ENCODE results near the gene FRYL. TPM values are rescaled to one million over a fixed set of nuclear protein-coding genes. Genes with fewer than 3 reads are reported as not detected.

The FRYL gene
- 19.6 and 28.4 TPM in 2 replicates for total RNA-seq (2016; rRNA removed; fragmentation: Illumina TruSeq; extraction: Trizol)
- 4.5 and 6.9 TPM in 2 replicates for total RNA-seq (2016; cell fraction: cytosol; rRNA removed; fragmentation: Illumina TruSeq; extraction: Trizol; ENCODE audit: low read depth)
- 20.0 and 28.7 TPM in 2 replicates for total RNA-seq (2016; cell fraction: insoluble cytoplasmic fraction; rRNA removed; fragmentation: Illumina TruSeq; extraction: Trizol)
- 5.6 and 7.2 TPM in 2 replicates for total RNA-seq (2016; cell fraction: membrane; rRNA removed; fragmentation: Illumina TruSeq; extraction: Trizol)
- total RNA-seq (2016; cell fraction: nucleus; rRNA removed; fragmentation: Illumina TruSeq; extraction: Trizol), result 57.5 and 66.0 TPM in 2 replicates
- 7.8 and 9.7 TPM in 2 replicates for polyA plus RNA-seq (2011; rRNA removed)
- polyA plus RNA-seq (2011; cell fraction: cytosol; rRNA removed), result 2.5 and 4.4 TPM in 2 replicates
- 12.2 and 12.3 TPM in 2 replicates for polyA plus RNA-seq (2011; cell fraction: nucleus; rRNA removed)
- 7.0 and 7.6 TPM in 2 replicates for polyA plus RNA-seq (2012)
- polyA plus RNA-seq (2016; cell fraction: cytosol; fragmentation: Illumina TruSeq; extraction: Trizol; ENCODE audit: low read depth), result 0.57 and 0.58 TPM in 2 replicates
- 9.9 and 12.5 TPM in 2 replicates for polyA plus RNA-seq (2016; cell fraction: insoluble cytoplasmic fraction; fragmentation: Illumina TruSeq; extraction: Trizol; ENCODE audit: low read depth)
- 1.2 and 1.7 TPM in 2 replicates for polyA plus RNA-seq (2016; cell fraction: membrane; fragmentation: Illumina TruSeq; extraction: Trizol; ENCODE audit: low read depth)
- 21.6 and 24.9 TPM in 2 replicates for polyA plus RNA-seq (2016; cell fraction: nucleus; fragmentation: Illumina TruSeq; extraction: Trizol; ENCODE audit: insufficient read depth, low read depth)
- 27.4 and 29.3 TPM in 2 replicates for polyA minus RNA-seq (2011; rRNA and poly(A)+ RNA removed; ENCODE audit: low replicate concordance)
- 12.0 and 18.5 TPM in 2 replicates for polyA minus RNA-seq (2011; cell fraction: cytosol; rRNA and poly(A)+ RNA removed)
- 177 and 185 TPM in 2 replicates for polyA minus RNA-seq (2011; cell fraction: nucleus; rRNA and poly(A)+ RNA removed)
- percentile 70 among the genes with signal in this experiment for Bru-seq, nascent RNA
- percentile 70 among the genes with signal in this experiment for BruChase-seq, experiment 1, labeled RNA remaining after a 6-hour chase
- percentile 69 among the genes with signal in this experiment for BruChase-seq, experiment 2, labeled RNA remaining after a 2-hour chase
- long read RNA-seq, experiment 1, partial matches to known transcripts, result 2 of 3 reads
- long read RNA-seq, experiment 1, other reads (novel, unspliced or antisense), result 1 of 3 reads
- long read RNA-seq, experiment 2, partial matches to known transcripts, result 4 of 13 reads
- long read RNA-seq, experiment 2, other reads (novel, unspliced or antisense), result 9 of 13 reads

GRCh38 chr4:48779998-48780864, at the start of gene FRYL:
Gene FRYL, minus strand, starts transcription at chr4:48780279. Its CDS starts 145,869 bp downstream, at chr4:48634410.
- H3K79me2 ChIP-seq (ENCODE audit: insufficient read depth, low read length), result peaks cover 40% of the 10 kb centered on the region
- under 1% methylated on average over 36 of the region's 51 CpGs for WGBS (ENCODE audit: low lambda C conversion rate)
- peak within 1 kb of the TSS; percentile 79 for H2AFZ ChIP-seq (ENCODE audit: low read length)
- H3K9ac ChIP-seq (ENCODE audit: insufficient read depth, low read depth, low read length), result peak within 1 kb of the TSS; percentile 93
- no TSS peak for BruUV-seq (replicated peaks)
- H3K9me3 ChIP-seq (ENCODE audit: low read length), result no peaks in the 10 kb centered on the region
- no peaks in the 10 kb centered on the region; a peak in 1 of 5 replicates for H3K27me3 ChIP-seq (ENCODE audit: control insufficient read depth in 1 of 2, insufficient read depth in 2 of 2, low read length in 2 of 2)
- FAIRE-seq (peak; percentile 95), DNase-seq (ENCODE audit: low spot score) (peak; percentile 99), ATAC-seq (peak; percentile 92)
- H4K20me1 ChIP-seq (ENCODE audit: insufficient read depth, low read length), result peaks cover 8% of the 10 kb centered on the region
- peak within 1 kb of the TSS; percentile 87 for H3K4me2 ChIP-seq (ENCODE audit: low read depth, low read length)
- peak within 1 kb of the TSS; percentile 85 to 99 (median 98) for H3K4me3 ChIP-seq (replicated peaks in 1 of 3; ENCODE audit: insufficient read depth in 1 of 3, low read depth in 2 of 3, low read length in 3 of 3)
- no peaks in the 10 kb centered on the region for H3K36me3 ChIP-seq (replicated peaks in 1 of 2; ENCODE audit: control insufficient read depth in 1 of 2, insufficient read depth in 2 of 2, low read length in 2 of 2)
- H3K4me1 ChIP-seq (ENCODE audit: insufficient read depth, low read length), result peaks cover 47% of the 10 kb centered on the region
- POLR2A ChIA-PET, result interaction anchor here (0.7 to 1.9 kb wide), 7 partner anchors 11 to 176 kb away, joined by 3 to 8 read pairs (median 4); partner anchors contain the start of gene OCIAD1
- H3K27ac ChIP-seq (ENCODE audit: extremely low read length, insufficient read depth, low read length), result peak within 1 kb of the TSS; percentile 94
- CTCF ChIA-PET (ENCODE audit: low intra/inter-chr PET ratio, low total read pairs), result no interaction called here
- in situ Hi-C loops (cut with HindIII; ENCODE audit: extremely low pct_ligation_motif_present, low pct_unique_long_range_greater_than_20kb), result loop anchor here (25.0 kb wide), 1 partner anchor 193 kb away; no protein-coding TSS in a partner anchor
- intact Hi-C loops (cut with micrococcal nuclease; ENCODE audit: unreplicated experiment), result loop anchor here (1.0 to 10.0 kb wide), 5 partner anchors 158 to 435 kb away; partner anchors contain the start of gene SLAIN2
- no peak for TF ChIP-seq ZFP62 (CRISPR knock-in tag; IDR thresholded peaks at IDR 0.05)
- no peak; the same call in 1 of the 2 replicates for TF ChIP-seq KAT7 (CRISPR knock-in tag; IDR thresholded peaks at IDR 0.05; ENCODE audit: borderline replicate concordance)
- TF ChIP-seq ZNF878 (CRISPR knock-in tag; IDR thresholded peaks at IDR 0.05), result no peak
- TF ChIP-seq ZNF367 (CRISPR knock-in tag; IDR thresholded peaks at IDR 0.05; ENCODE audit: borderline replicate concordance), result no peak
- TF ChIP-seq ZBTB8A (CRISPR knock-in tag; IDR thresholded peaks at IDR 0.05; ENCODE audit: borderline replicate concordance, low read depth), result no peak
- TF ChIP-seq, protein P1, sequence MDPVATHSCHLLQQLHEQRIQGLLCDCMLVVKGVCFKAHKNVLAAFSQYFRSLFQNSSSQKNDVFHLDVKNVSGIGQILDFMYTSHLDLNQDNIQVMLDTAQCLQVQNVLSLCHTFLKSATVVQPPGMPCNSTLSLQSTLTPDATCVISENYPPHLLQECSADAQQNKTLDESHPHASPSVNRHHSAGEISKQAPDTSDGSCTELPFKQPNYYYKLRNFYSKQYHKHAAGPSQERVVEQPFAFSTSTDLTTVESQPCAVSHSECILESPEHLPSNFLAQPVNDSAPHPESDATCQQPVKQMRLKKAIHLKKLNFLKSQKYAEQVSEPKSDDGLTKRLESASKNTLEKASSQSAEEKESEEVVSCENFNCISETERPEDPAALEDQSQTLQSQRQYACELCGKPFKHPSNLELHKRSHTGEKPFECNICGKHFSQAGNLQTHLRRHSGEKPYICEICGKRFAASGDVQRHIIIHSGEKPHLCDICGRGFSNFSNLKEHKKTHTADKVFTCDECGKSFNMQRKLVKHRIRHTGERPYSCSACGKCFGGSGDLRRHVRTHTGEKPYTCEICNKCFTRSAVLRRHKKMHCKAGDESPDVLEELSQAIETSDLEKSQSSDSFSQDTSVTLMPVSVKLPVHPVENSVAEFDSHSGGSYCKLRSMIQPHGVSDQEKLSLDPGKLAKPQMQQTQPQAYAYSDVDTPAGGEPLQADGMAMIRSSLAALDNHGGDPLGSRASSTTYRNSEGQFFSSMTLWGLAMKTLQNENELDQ (CRISPR knock-in tag; IDR thresholded peaks at IDR 0.05; ENCODE audit: borderline replicate concordance), result no peak
- no peak for TF ChIP-seq ZMYM2 (CRISPR knock-in tag; IDR thresholded peaks at IDR 0.05)
- no peak for TF ChIP-seq EEA1 (CRISPR knock-in tag; IDR thresholded peaks at IDR 0.05; ENCODE audit: borderline replicate concordance)
- TF ChIP-seq NFE2L1 (CRISPR knock-in tag; IDR thresholded peaks at IDR 0.05; ENCODE audit: borderline replicate concordance), result no peak
- TF ChIP-seq RBFOX2 (IDR thresholded peaks at IDR 0.05; ENCODE audit: low read depth, low read length), result no peak; the same call in 1 of the 2 replicates
- no peak for TF ChIP-seq ZNF468 (CRISPR knock-in tag; IDR thresholded peaks at IDR 0.05)
- TF ChIP-seq ZNF891 (CRISPR knock-in tag; IDR thresholded peaks at IDR 0.05), result peak; percentile 57; the same call in 1 of the 2 replicates

All from HepG2 (cell line).